ENCODE measurements around the gene ATAT1.

GRCh38 chr6:30615958-30616810 lies 10.5 kb upstream of the ATAT1 start:
- TF ChIP-seq SMAD3 (CRISPR knock-in tag; IDR thresholded peaks at IDR 0.05; ENCODE audit: borderline replicate concordance): no peak
- TF ChIP-seq CTCF (IDR thresholded peaks at IDR 0.05): no peak
- TF ChIP-seq ZNF317 (CRISPR knock-in tag; IDR thresholded peaks at IDR 0.05; ENCODE audit: borderline replicate concordance, low read depth): no peak
- TF ChIP-seq NR2C2 (CRISPR knock-in tag; IDR thresholded peaks at IDR 0.05): no peak
- TF ChIP-seq ELF4 (CRISPR knock-in tag; IDR thresholded peaks at IDR 0.05; ENCODE audit: low read depth): no peak
- no peak for TF ChIP-seq SP1 (CRISPR knock-in tag; conservative IDR thresholded peaks at IDR 0.05)
- no peak for TF ChIP-seq NR3C1 (CRISPR knock-in tag; conservative IDR thresholded peaks at IDR 0.05; ENCODE audit: low read depth)
- no peak for TF ChIP-seq TCF7 (CRISPR knock-in tag; IDR thresholded peaks at IDR 0.05; ENCODE audit: low read depth)
- TF ChIP-seq AR (CRISPR knock-in tag; IDR thresholded peaks at IDR 0.05): peak; percentile 4; the same call in 1 of the 2 replicates
- TF ChIP-seq GABPB1 (CRISPR knock-in tag; IDR thresholded peaks at IDR 0.05): peak; percentile 48; the same call in 1 of the 2 replicates
- no peak for TF ChIP-seq ZBTB21 (CRISPR knock-in tag; IDR thresholded peaks at IDR 0.05; ENCODE audit: borderline replicate concordance)
- TF ChIP-seq TEAD4 (CRISPR knock-in tag; IDR thresholded peaks at IDR 0.05): no peak
- TF ChIP-seq USF2 (CRISPR knock-in tag; IDR thresholded peaks at IDR 0.05): no peak
- no peak for TF ChIP-seq ATF2 (CRISPR knock-in tag; IDR thresholded peaks at IDR 0.05; ENCODE audit: borderline replicate concordance, low read depth)

Measured in WTC11 (cell line).